Activated T-cell treated with anti-CD3 and anti-CD28 coated beads, Interleukin-2, amount 50 U/mL, for 4 hours (primary cell): Measurements from ENCODE around the gene MAK. TPM values are rescaled to one million over a fixed set of nuclear protein-coding genes. Genes with fewer than 3 reads are reported as not detected.
"Not testable (repeated sequence)": the region's sequence is repeated elsewhere in the genome, so short reads cannot be mapped to it uniquely, and the experiment has no call there.

Experiments
- ATAC-seq, 2 donors: fragments of 200-7000 bp; cut with Tn5 transposase; one replicate each; pipeline ENCODE4 v1.10.0; 2021
- DNase-seq: peaks from one replicate; pipeline ENCODE4 v3.0.0-alpha.2; 2020
- H3K27me3 Mint-ChIP-seq: one replicate; pipeline ENCODE4 v1.8.0; 2021; ENCODE audit warnings: low read depth, mixed read lengths
- H3K36me3 Mint-ChIP-seq: one replicate; pipeline ENCODE4 v1.8.0; 2022; ENCODE audit warnings: mixed read lengths; ENCODE audit not compliant: insufficient read depth
- H3K4me1 Mint-ChIP-seq: one replicate; pipeline ENCODE4 v1.8.0; 2021; ENCODE audit warnings: low read depth, mixed read lengths
- H3K4me3 Mint-ChIP-seq: one replicate; pipeline ENCODE4 v1.8.0; 2021; ENCODE audit warnings: mild to moderate bottlenecking, moderate library complexity, mixed read lengths
- H3K9me3 Mint-ChIP-seq: one replicate; pipeline ENCODE4 v1.8.0; 2021; ENCODE audit warnings: mixed read lengths
- total RNA-seq, 3 donors: library from RNA; stranded (reverse); gene quantifications; one replicate each; pipeline ENCODE4 v1.2.1, GENCODE V29; 2021

Gene MAK
- total RNA-seq, 3 donors from 2014 or later, result 0.35 to 0.84 (median 0.58) TPM

DNA sequence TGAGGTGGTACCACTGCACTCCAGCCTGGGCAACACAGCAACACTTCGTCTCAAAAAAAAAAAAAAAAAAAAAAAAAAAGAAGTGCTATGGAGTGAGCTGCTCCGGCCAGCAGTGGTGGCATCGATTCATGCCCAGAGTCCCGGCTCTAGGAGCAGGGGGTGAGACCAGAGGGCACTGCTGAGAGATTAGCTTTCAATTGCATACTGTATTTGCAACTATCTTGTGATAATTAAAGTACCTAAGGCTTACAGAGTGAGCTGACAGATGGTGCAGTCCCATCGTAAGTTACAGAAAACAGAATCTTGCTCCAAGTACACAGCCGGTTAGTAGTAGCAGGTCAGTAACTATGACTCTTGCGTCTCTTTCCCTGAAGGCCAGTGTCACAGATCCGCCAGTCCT lies 59.3 kb downstream of the MAK start:
- DNase-seq, result no peak
- no peaks in the 10 kb centered on the region for H3K27me3 Mint-ChIP-seq
- H3K4me3 Mint-ChIP-seq, result no peak overlapping the region
- H3K9me3 Mint-ChIP-seq, result no peaks in the 10 kb centered on the region
- peaks cover 28% of the 10 kb centered on the region for H3K36me3 Mint-ChIP-seq
- no peak for ATAC-seq
- H3K4me1 Mint-ChIP-seq, result no peaks in the 10 kb centered on the region

DNA sequence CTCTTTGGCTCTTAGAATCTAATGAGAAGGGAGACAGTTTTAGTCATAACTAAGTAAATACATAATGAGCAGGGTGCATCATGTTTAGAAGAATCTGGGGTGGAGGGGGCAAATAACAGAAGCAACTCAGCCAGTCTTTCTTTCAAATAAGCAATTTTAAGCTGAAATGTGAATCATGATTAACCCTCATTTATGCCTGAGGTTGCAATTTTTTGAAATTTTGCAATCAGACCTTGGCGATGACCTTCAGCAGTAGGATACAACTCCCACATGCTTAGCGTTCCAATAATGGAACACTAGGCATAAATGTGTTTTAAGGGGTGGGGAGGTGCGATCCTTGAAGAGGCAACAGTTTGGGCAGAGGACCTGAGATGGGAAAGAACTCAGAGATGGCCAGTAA lies 60.1 kb downstream of the MAK start:
- Mint-ChIP-seq H3K4me1 (no peaks in the 10 kb centered on the region), H3K9me3 (no peaks in the 10 kb centered on the region), H3K36me3 (peaks cover 26% of the 10 kb centered on the region), H3K27me3 (no peaks in the 10 kb centered on the region), H3K4me3 (no peak overlapping the region)
- no peak for DNase-seq
- no peak for ATAC-seq

DNA sequence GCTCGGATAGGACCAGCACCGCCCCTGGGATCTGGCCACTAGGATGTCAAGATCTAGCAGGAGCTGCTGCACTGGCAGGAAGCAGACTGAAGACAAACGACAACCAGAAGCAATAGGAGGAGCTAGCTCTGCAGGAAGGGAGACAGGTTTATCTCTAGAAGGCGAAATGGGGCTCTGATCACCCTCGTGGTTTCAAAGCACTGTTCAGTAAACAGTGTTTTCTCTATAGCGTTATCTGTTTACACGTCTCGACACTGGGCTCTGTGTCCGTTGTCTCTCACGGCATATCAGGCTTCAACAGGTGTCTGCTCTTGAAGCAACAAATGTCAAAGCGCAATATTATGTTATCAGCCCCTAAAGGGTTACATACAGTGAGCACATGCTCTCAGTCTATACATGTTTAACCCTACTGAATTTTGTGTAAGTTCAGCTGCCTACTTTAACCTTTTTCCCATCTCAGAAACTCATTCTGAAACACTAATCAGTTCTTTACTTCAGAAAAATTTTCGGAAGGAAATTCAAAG lies 66.9 kb downstream of the MAK start:
- no peak for DNase-seq
- Mint-ChIP-seq H3K9me3 (no peaks in the 10 kb centered on the region), H3K4me3 (no peak overlapping the region), H3K27me3 (no peaks in the 10 kb centered on the region), H3K36me3 (peaks cover 25% of the 10 kb centered on the region), H3K4me1 (no peaks in the 10 kb centered on the region)
- ATAC-seq, result no peak

DNA sequence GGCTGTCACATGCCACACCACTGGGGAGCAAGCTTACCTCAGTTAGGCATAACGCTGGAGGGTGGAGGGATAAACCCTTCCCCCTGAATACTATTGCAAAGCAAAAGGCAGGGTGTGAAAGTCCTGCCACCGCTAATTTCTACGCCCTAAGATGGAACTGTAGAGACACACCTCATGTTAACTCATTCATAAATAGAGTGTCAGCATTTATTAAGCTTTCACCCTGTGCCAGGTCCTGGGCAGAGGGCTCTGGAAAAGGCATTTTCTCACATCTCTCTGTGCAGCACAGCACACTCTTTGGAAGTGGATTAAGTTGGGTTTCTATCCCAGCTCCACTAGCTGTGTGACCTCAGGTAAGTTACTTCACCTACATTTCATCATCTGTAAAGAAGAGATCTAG lies 68.9 kb downstream of the MAK start:
- peaks cover 21% of the 10 kb centered on the region for H3K36me3 Mint-ChIP-seq
- no peaks in the 10 kb centered on the region for H3K9me3 Mint-ChIP-seq
- no peak for ATAC-seq
- no peaks in the 10 kb centered on the region for H3K27me3 Mint-ChIP-seq
- no peak overlapping the region for H3K4me3 Mint-ChIP-seq
- DNase-seq, result no peak
- no peaks in the 10 kb centered on the region for H3K4me1 Mint-ChIP-seq

DNA sequence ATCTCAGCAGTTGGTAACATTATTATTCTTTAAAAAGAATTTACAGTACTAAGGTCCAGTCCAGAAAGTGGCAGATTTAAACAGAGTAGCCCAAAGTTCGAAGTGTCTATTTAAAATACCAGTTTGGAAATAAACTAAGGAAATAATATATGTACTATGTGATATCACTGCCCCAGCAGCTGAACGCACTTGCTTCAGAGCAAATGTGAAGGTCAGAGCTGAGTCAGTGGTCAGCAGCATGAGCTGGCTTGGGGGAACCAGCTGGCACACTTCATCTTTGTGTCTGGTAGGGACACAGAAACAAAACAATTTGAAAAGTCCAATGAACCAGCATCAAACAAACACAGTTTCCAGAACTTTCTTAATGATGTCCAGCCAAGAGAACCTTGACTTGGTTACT lies 75.3 kb downstream of the MAK start:
- peaks cover 20% of the 10 kb centered on the region for H3K36me3 Mint-ChIP-seq
- no peak for DNase-seq
- H3K9me3 Mint-ChIP-seq, result no peaks in the 10 kb centered on the region
- ATAC-seq, result no peak
- no peaks in the 10 kb centered on the region for H3K27me3 Mint-ChIP-seq
- H3K4me1 Mint-ChIP-seq, result peaks cover 10% of the 10 kb centered on the region
- H3K4me3 Mint-ChIP-seq, result no peak overlapping the region

DNA sequence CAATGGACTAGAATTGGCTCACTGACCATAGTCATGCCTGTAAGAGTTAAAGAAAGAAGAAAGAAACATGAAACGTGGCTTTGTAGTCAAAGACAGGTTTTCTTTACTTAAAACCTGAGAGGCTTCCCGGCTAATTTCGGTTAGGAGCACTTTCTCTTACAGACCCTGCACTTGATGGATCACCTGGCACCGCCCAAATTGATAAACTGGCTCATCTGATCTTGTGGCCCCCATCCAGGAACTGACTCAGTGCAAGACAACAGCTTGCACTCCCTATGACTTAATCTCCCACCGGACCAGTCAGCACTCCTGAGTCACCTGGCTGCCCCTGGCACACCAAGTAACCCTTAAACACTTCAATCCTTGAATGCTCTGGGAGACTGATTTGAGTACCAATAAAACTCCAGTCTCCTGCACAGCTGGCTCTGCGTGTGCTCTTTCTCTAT lies 78.4 kb downstream of the MAK start:
- peaks cover 15% of the 10 kb centered on the region for H3K4me1 Mint-ChIP-seq
- no peak for ATAC-seq
- H3K9me3 Mint-ChIP-seq, result no peaks in the 10 kb centered on the region
- no peak for DNase-seq
- H3K36me3 Mint-ChIP-seq, result peaks cover 26% of the 10 kb centered on the region
- no peaks in the 10 kb centered on the region for H3K27me3 Mint-ChIP-seq
- H3K4me3 Mint-ChIP-seq, result no peak overlapping the region

DNA sequence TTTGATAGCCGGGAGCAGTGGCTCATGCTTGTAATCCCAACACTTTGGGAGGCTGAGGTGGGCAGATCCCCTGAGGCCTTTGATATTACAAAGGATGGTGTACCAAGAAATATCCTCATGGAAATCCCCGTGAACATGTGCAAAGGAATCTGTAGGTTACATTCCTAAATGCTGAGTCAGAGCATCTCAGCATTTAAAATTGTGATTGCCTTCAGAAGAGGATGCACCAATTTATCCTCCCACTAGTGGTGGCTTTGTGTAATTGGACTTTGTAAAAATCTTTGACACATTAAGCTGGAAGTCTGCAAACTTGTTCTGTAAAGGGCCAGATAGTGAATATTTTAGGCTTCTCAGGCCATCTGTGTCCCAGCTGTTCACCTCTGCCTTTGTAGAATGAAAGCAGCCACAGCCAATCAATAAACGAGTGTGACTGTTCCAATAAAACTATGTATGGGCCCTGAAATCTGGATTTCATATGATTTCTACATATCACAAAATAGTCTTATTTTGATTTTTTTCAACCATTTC lies 79.0 kb downstream of the MAK start:
- no peaks in the 10 kb centered on the region for H3K27me3 Mint-ChIP-seq
- H3K9me3 Mint-ChIP-seq, result no peaks in the 10 kb centered on the region
- H3K4me3 Mint-ChIP-seq, result no peak overlapping the region
- H3K36me3 Mint-ChIP-seq, result peaks cover 32% of the 10 kb centered on the region
- DNase-seq (no peak), ATAC-seq (peak; percentile 35 to 58)
- H3K4me1 Mint-ChIP-seq, result peaks cover 16% of the 10 kb centered on the region

DNA sequence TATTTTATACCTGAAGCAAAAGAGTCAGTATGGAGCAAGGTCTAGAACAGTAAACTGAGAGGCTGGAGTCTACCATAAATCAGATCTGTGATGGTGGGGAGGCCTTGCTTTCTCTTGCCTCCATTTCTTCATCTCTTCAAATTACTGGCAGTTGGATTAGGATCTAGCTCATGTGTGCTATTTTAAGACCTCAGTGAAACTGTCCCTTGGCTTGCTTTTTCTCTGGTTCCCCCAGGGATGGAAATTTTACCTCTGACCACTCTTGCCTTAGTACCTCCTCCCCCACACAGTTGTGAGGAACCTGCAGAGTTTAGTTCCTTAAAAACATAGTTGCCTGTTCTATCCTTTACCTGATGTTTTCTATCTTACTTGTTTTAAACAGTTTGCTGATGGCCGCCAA lies 82.3 kb downstream of the MAK start:
- peaks cover 43% of the 10 kb centered on the region for H3K36me3 Mint-ChIP-seq
- no peaks in the 10 kb centered on the region for H3K27me3 Mint-ChIP-seq
- no peak overlapping the region for H3K4me3 Mint-ChIP-seq
- H3K4me1 Mint-ChIP-seq, result peaks cover 30% of the 10 kb centered on the region
- ATAC-seq (no peak), DNase-seq (no peak)
- H3K9me3 Mint-ChIP-seq, result no peaks in the 10 kb centered on the region

DNA sequence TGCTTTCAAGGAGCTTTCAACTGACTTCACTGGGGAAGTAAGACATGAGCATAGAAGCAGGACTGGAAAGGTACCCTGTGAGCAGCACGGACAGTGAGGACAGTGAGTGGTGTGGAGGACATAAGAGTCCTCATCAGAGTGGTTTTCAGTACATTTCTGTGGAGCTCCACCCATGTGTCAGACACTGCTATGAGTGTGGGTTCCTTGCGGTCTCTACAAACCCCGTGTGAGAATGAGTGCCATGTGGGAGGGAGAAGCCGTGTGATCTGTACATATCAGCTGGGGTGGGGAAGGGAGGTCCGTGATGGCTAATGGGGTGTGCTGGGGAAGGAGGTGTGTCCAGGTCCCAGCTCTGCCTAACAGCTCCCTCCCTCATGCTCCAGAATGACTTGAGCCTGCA lies 86.6 kb downstream of the MAK start:
- not testable (repeated sequence) for DNase-seq, H3K27me3 Mint-ChIP-seq, ATAC-seq, H3K4me3 Mint-ChIP-seq, H3K9me3 Mint-ChIP-seq
- Mint-ChIP-seq H3K4me1 (peaks cover 49% of the 10 kb centered on the region), H3K36me3 (peaks cover 44% of the 10 kb centered on the region)

DNA sequence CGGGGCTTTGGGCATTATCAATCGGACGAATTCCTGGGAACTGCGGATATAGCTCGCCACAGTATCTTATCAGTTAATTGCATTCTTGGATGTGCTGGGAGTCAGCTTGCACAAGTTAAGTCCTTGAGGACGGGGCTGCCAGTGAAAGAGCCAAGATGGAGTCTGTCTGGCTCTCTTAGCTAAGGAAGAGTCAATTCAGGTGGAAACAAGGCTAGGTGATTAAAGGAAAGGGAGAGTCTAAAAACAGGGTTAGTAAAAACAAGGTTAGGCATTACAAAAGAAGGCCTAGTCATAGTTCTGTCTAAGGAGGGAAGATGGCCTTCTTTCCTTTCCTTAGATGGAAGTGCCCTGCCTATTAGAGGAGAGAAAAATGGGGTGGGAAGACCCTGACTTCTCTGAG lies 87.8 kb downstream of the MAK start:
- Mint-ChIP-seq H3K4me1 (peaks cover 53% of the 10 kb centered on the region), H3K36me3 (peaks cover 39% of the 10 kb centered on the region)
- H3K9me3 Mint-ChIP-seq, H3K27me3 Mint-ChIP-seq, ATAC-seq, DNase-seq, H3K4me3 Mint-ChIP-seq: not testable (repeated sequence)

DNA sequence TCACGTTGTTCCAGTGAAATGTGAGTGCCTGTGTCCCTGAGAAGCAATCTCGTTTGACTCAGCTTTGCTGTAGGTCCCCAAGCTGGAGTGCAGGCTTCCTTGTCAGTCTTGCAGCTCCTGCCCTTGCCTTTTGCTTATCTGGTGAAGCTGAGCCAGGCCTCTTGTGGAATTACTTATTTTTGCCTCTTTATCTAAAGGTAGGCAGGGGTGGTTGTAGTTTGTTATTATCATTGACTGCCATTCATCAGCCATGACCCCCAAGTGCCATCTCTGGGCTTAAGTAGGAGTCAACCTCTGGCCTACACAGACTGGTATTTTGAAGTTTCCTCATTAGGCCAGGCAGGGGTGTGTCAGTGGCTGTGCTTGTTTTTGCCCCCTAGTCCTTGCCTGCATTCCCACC lies 88.6 kb downstream of the MAK start:
- no peaks in the 10 kb centered on the region for H3K27me3 Mint-ChIP-seq
- peaks cover 34% of the 10 kb centered on the region for H3K36me3 Mint-ChIP-seq
- peak overlapping the region; percentile 95 for H3K4me3 Mint-ChIP-seq
- no peaks in the 10 kb centered on the region for H3K9me3 Mint-ChIP-seq
- no peak for ATAC-seq
- no peak for DNase-seq
- peaks cover 48% of the 10 kb centered on the region for H3K4me1 Mint-ChIP-seq

DNA sequence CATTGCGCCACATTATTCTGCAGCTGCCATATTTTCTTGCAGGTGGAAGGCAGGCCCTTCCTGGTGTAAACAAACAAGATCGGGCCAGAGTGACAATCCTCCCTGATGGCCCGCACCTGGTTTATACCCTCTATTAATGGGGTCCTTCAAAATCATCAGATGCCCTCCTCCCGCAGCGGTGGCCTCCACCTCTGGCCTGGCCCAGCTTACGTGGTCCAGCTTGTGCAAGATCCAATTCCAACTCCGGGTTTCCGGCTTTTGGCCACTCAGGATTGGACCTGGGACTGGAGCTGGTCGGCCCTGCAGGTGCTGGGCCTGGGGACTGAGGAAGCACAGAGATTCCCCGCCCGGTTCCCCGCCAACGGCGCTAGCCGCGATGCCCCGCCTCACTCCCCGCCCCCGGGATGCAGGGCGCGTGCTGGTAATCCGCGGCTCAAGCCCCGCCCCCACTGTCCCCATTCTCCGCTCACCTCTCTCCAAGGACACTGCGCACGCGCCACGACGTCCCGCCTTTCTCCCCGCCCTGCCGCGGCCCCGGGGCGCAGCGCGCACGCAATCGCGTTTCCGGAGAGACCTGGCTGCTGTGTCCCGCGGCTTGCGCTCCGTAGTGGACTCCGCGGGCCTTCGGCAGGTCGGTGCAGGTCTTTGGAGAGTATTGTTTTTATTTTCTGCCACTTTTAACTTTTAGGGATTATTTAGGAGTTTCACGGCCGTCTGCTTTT lies 90.9 kb downstream of the MAK start, which contains the start of gene TMEM14B:
Gene TMEM14B (plus strand): TSS at position 555 of the 722 bp plus-strand sequence. CDS start 1,441 bp downstream, outside the sequence.
- Mint-ChIP-seq H3K9me3 (no peaks in the 10 kb centered on the region), H3K4me1 (peaks cover 38% of the 10 kb centered on the region), H3K27me3 (no peaks in the 10 kb centered on the region), H3K4me3 (peak within 1 kb of the TSS; percentile 95), H3K36me3 (peaks cover 21% of the 10 kb centered on the region)
- ATAC-seq, result peak; percentile 96 to 97
- DNase-seq, result peak; percentile 99

DNA sequence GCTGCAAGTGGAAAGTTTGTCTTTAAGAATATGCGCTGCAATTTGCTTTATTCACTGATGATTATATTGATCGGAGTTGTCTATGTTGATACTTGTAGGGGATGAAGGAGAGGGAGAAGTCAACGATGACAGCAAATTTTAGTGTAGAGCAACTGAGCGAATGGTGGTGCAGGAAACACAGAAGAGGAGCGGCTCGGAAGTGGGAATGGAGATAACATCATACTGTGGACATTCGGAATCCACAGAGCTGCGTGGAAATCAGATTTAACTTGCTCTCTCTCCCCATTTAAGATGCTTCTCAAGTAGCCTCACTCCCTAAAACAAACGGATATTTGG lies 91.5 kb downstream of the MAK start:
- peaks cover 35% of the 10 kb centered on the region for H3K4me1 Mint-ChIP-seq
- peak overlapping the region; percentile 95 for H3K4me3 Mint-ChIP-seq
- ATAC-seq, result no peak

DNA sequence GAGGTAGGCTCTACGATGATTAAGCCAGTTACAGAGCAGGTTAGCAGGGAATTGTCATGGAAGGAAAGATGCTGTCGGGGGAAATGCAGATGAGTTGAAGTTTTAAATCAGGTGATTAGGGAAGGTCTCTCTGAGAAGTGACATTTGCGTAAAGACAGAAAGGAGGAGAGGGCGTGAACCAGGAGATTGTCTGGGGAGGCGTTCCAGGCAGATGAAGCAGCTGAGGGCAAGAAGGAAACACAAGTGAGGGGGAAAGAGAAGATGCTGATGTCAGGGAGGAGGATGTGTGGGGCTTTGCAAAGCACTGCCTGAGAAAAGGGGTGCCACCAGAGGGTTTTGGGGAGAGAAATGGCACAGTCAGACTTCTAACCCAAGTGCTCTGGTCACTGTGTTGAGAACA lies 93.2 kb downstream of the MAK start:
- Mint-ChIP-seq H3K36me3 (peaks cover 6% of the 10 kb centered on the region), H3K27me3 (no peaks in the 10 kb centered on the region), H3K9me3 (no peaks in the 10 kb centered on the region), H3K4me1 (peaks cover 27% of the 10 kb centered on the region), H3K4me3 (no peak overlapping the region)
- DNase-seq, result no peak
- ATAC-seq, result no peak

More for the DNA sequence above, 91.5 kb downstream of the MAK start:
- Mint-ChIP-seq H3K36me3 (peaks cover 19% of the 10 kb centered on the region), H3K9me3 (no peaks in the 10 kb centered on the region), H3K27me3 (no peaks in the 10 kb centered on the region)
- DNase-seq, result no peak

DNA sequence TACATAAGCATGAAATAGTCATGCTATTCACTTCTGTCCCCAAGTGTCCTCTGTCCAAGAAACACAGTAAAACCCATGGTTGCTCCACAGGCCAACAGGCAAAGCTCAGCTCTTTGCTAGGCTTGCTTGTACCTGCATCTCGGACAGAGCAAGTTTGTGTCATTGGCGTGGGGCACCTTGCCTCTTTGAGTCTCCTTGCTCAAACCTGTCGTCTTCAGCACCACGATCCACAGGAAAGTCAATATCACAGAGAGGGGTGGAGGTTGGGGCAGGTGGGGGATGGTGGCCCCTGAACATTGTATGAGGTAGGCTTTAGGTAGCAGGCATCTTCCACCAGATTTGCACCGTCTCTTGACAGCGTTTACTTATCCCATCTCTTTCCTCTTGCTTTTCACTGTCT lies 94.8 kb downstream of the MAK start:
- DNase-seq (no peak), ATAC-seq (no peak)
- H3K9me3 Mint-ChIP-seq, result no peaks in the 10 kb centered on the region
- H3K4me3 Mint-ChIP-seq, result no peak overlapping the region
- H3K27me3 Mint-ChIP-seq, result no peaks in the 10 kb centered on the region
- H3K4me1 Mint-ChIP-seq, result peaks cover 11% of the 10 kb centered on the region
- peaks cover 2% of the 10 kb centered on the region for H3K36me3 Mint-ChIP-seq
